ENCODE measurements around the gene CAMK4. TPM values are rescaled to one million over a fixed set of nuclear protein-coding genes. Genes with fewer than 3 reads are reported as not detected.

Gene CAMK4
- total and polyA plus RNA-seq, 11 donors, result 0.02 to 3.7 (median 0.32) TPM; not detected in 3

DNA sequence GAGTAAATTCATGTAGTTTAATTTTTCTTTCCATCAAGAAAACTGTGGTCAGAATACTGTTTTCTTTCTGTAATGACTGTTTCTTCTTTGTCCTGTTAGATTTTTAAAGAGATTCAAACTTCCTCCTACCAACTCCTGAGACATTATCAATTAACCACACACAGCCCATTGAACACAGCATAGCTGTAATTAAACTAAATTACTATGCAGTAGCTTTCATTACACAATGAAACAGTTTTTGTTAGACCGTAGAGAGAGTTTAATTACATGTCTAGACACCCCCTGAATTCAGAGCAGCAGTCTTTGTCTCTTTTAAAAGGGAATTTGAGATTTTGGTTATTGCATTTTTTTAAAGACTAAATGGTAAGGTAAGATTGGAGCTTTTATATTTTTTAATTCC is 210.6 kb downstream of the CAMK4 start:
- H3K27me3 ChIP-seq, result no peaks in the 10 kb centered on the region
- H3K36me3 ChIP-seq, result no peaks in the 10 kb centered on the region
- intact Hi-C loops (cut with DNase I), result no loop called here
- H3K27ac ChIP-seq, result no peak overlapping the region
- TF ChIP-seq CTCF (IDR thresholded peaks at IDR 0.05), result no peak
- no peak for TF ChIP-seq POLR2A (IDR thresholded peaks at IDR 0.05)
- 84 to 98% (median 91%) methylated on average over 1 of the region's 1 CpG for WGBS, 4 donors
- ATAC-seq (no peak), DNase-seq (no peak)
- no peaks in the 10 kb centered on the region for H3K4me1 ChIP-seq
- H3K4me3 ChIP-seq, result no peak overlapping the region
- H3K9me3 ChIP-seq, result peaks cover 0 to 6% (median 0%) of the 10 kb centered on the region in 12 donors

- no peak for DNase-seq
- Histone ChIP-seq H3K27ac (no peak overlapping the region), H3K36me3 (no peaks in the 10 kb centered on the region), H3K9me3 (no peaks in the 10 kb centered on the region), H3K27me3 (no peaks in the 10 kb centered on the region), H3K4me3 (no peak overlapping the region), H3K4me1 (no peaks in the 10 kb centered on the region)
- no peak for ATAC-seq
- no peak for TF ChIP-seq POLR2A (IDR thresholded peaks at IDR 0.05)
- TF ChIP-seq CTCF (IDR thresholded peaks at IDR 0.05), result no peak
- intact Hi-C loops (cut with DNase I), result no loop called here
- WGBS, 4 donors, result 93 to 98% (median 95%) methylated on average over 1 of the region's 1 CpG
These were observed 215.4 kb downstream of the CAMK4 start for GRCh38 chr5:111439473-111440075.

DNA sequence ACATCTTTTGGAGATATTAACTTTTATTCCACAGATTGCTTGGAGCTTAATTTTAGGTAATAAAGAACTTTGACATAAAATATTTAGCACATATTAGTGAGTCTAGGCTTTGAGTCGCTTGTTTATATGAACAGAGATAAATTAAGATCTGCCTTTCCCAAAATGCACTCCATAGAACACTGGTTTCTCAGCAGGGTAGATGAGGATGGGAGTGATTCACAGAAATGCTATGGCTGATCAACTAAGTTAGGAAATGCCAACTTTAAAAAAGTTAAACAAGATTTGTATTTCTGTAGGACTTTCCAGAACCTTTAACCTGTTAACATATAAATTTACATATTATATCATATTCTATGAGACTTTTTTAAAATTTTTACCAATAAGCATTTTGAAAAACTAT is 222.9 kb downstream of the CAMK4 start:
- TF ChIP-seq CTCF (IDR thresholded peaks at IDR 0.05) (no peak), POLR2A (IDR thresholded peaks at IDR 0.05) (no peak)
- H3K4me1 ChIP-seq, result no peaks in the 10 kb centered on the region
- 91 to 92% (median 92%) methylated on average over 1 of the region's 1 CpG for WGBS, 4 donors
- H3K27me3 ChIP-seq, result no peaks in the 10 kb centered on the region
- DNase-seq (no peak), ATAC-seq (no peak)
- H3K4me3 ChIP-seq, result no peak overlapping the region
- no peaks in the 10 kb centered on the region for H3K9me3 ChIP-seq
- H3K27ac ChIP-seq, result no peak overlapping the region
- intact Hi-C loops (cut with DNase I), result no loop called here
- no peaks in the 10 kb centered on the region for H3K36me3 ChIP-seq

DNA sequence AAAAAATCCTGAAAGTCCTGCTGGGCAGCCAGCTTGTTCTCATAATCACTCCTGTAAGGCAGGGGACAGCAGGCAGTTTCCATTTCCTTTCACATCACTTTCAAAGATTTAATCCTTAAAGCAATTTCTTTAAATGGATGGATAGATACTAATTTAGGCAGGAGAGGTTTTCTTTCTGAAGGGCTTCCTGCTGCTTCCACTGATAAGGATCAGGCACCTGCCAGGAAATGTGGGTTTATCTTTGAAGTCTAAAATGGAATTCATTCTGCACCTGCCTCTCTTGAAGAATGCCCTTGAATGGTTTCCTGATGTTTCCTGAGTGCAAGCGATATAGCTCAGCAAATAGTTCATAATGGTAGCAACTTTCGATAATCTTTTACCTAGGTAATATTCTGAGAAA is 223.6 kb downstream of the CAMK4 start:
- TF ChIP-seq POLR2A (IDR thresholded peaks at IDR 0.05) (no peak), CTCF (IDR thresholded peaks at IDR 0.05) (no peak)
- no peak for ATAC-seq
- H3K4me1 ChIP-seq, result no peaks in the 10 kb centered on the region
- H3K9me3 ChIP-seq, result no peaks in the 10 kb centered on the region
- H3K27ac ChIP-seq, result no peak overlapping the region
- intact Hi-C loops (cut with DNase I), result no loop called here
- no peaks in the 10 kb centered on the region for H3K36me3 ChIP-seq
- no peaks in the 10 kb centered on the region for H3K27me3 ChIP-seq
- no peak overlapping the region for H3K4me3 ChIP-seq
- WGBS, 4 donors, result 29 to 48% (median 35%) methylated on average over 2 of the region's 2 CpGs
- no peak for DNase-seq
